ENCODE measurements around the gene PREPL. TPM values are rescaled to one million over a fixed set of nuclear protein-coding genes. Genes with fewer than 3 reads are reported as not detected.

PREPL gene
- total RNA-seq, 1 experiment from 2014 or later, result 47.6 TPM

GRCh38 chr2:44275927-44276303, 85.4 kb downstream of the PREPL start:
- Histone ChIP-seq H3K4me3 (ENCODE audit: low read depth, low read length, poor library complexity, severe bottlenecking) (no peak overlapping the region), H3K27ac (ENCODE audit: low read depth, low read length, poor library complexity, severe bottlenecking) (no peak overlapping the region), H3K4me1 (ENCODE audit: insufficient read depth, low read length, poor library complexity, severe bottlenecking) (no peaks in the 10 kb centered on the region), H3K9me3 (ENCODE audit: low read depth, low read length, poor library complexity, severe bottlenecking) (no peaks in the 10 kb centered on the region), H3K27me3 (replicated peaks; ENCODE audit: insufficient read depth, low read depth, low read length, poor library complexity) (no peaks in the 10 kb centered on the region), H3K36me3 (ENCODE audit: insufficient read depth, low read length, poor library complexity, severe bottlenecking) (no peaks in the 10 kb centered on the region)
- TF ChIP-seq EZH2 (IDR thresholded peaks at IDR 0.05; ENCODE audit: borderline replicate concordance, low read depth, low read length, poor library complexity, severe bottlenecking) (no peak), CTCF (conservative IDR thresholded peaks at IDR 0.05; ENCODE audit: low read depth, low read length) (no peak)
- intact Hi-C loops (cut with micrococcal nuclease; ENCODE audit: unreplicated experiment), result no loop called here
- CTCF ChIA-PET, result no interaction called here
- POLR2A ChIA-PET (ENCODE audit: low non-redundant PET), result no interaction called here
- no peak for DNase-seq (ENCODE audit: low spot score)
- no TSS peak for BruUV-seq (replicated peaks)

- POLR2A ChIA-PET (ENCODE audit: low non-redundant PET), result no interaction called here
- H3K36me3 ChIP-seq (ENCODE audit: insufficient read depth, low read length, poor library complexity, severe bottlenecking), result no peaks in the 10 kb centered on the region
- intact Hi-C loops (cut with micrococcal nuclease; ENCODE audit: unreplicated experiment), result no loop called here
- no TSS peak for BruUV-seq (replicated peaks)
- H3K27ac ChIP-seq (ENCODE audit: low read depth, low read length, poor library complexity, severe bottlenecking), result no peak overlapping the region
- H3K4me3 ChIP-seq (ENCODE audit: low read depth, low read length, poor library complexity, severe bottlenecking), result no peak overlapping the region
- DNase-seq (ENCODE audit: low spot score), result no peak
- CTCF ChIA-PET, result no interaction called here
- H3K9me3 ChIP-seq (ENCODE audit: low read depth, low read length, poor library complexity, severe bottlenecking), result no peaks in the 10 kb centered on the region
- no peaks in the 10 kb centered on the region for H3K4me1 ChIP-seq (ENCODE audit: insufficient read depth, low read length, poor library complexity, severe bottlenecking)
- H3K27me3 ChIP-seq (replicated peaks; ENCODE audit: insufficient read depth, low read depth, low read length, poor library complexity), result no peaks in the 10 kb centered on the region
- TF ChIP-seq EZH2 (IDR thresholded peaks at IDR 0.05; ENCODE audit: borderline replicate concordance, low read depth, low read length, poor library complexity, severe bottlenecking), result no peak
- TF ChIP-seq CTCF (conservative IDR thresholded peaks at IDR 0.05; ENCODE audit: low read depth, low read length), result no peak
Observed at GRCh38 chr2:44273596-44273995, 87.7 kb downstream of the PREPL start.

DNA sequence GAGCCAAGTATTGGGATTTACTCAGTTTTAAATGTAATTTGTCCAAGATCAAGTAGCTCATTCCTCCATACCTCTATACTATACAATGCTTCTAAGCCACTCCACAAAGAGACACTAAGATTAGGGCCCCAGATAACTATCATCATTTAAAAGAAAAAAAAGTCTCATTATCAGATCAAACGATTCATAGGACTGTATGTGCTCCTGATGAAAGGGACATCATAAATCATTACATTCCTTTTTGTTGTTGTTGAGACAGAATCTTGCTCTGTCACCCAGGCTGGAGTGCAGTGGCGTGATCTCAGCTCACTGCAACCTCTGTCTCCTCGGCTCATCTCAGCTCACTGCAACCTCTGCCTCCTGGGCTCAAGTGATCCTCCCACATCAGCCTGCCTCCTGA, 88.2 kb downstream of the PREPL start:
- intact Hi-C loops (cut with micrococcal nuclease; ENCODE audit: unreplicated experiment), result no loop called here
- Histone ChIP-seq H3K36me3 (ENCODE audit: insufficient read depth, low read length, poor library complexity, severe bottlenecking) (no peaks in the 10 kb centered on the region), H3K4me3 (ENCODE audit: low read depth, low read length, poor library complexity, severe bottlenecking) (no peak overlapping the region), H3K27me3 (replicated peaks; ENCODE audit: insufficient read depth, low read depth, low read length, poor library complexity) (no peaks in the 10 kb centered on the region), H3K27ac (ENCODE audit: low read depth, low read length, poor library complexity, severe bottlenecking) (no peak overlapping the region), H3K4me1 (ENCODE audit: insufficient read depth, low read length, poor library complexity, severe bottlenecking) (peaks cover 4% of the 10 kb centered on the region), H3K9me3 (ENCODE audit: low read depth, low read length, poor library complexity, severe bottlenecking) (no peaks in the 10 kb centered on the region)
- ChIA-PET POLR2A (ENCODE audit: low non-redundant PET) (no interaction called here), CTCF (no interaction called here)
- no TSS peak for BruUV-seq (replicated peaks)
- no peak for DNase-seq (ENCODE audit: low spot score)
- no peak for TF ChIP-seq CTCF (conservative IDR thresholded peaks at IDR 0.05; ENCODE audit: low read depth, low read length)
- no peak for TF ChIP-seq EZH2 (IDR thresholded peaks at IDR 0.05; ENCODE audit: borderline replicate concordance, low read depth, low read length, poor library complexity, severe bottlenecking)
